Panc1 (cell line): ENCODE results near the gene LAMB3. TPM values are rescaled to one million over a fixed set of nuclear protein-coding genes. Genes with fewer than 3 reads are reported as not detected.

Experiments
- ATAC-seq: fragments of 200-7000 bp; cut with Tn5 transposase; 2 replicates; pipeline ENCODE4 v1.9.1; 2020; ENCODE audit warnings: mild to moderate bottlenecking, moderate library complexity
- BruUV-seq: library from RNA; stranded (reverse); fragments of 400-500 nt; replicated peaks from 2 replicates; lab custom pipeline; 2021; lab: Mats Ljungman, UMichigan
- CTCF ChIA-PET: fragments of 300-600 bp; sonication (Branson Sonifier 250); formaldehyde crosslinking; loops from one replicate; lab custom pipeline; 2022; ENCODE audit warnings: antibody characterized with exemption; lab: Charles Lee
- POLR2A ChIA-PET: fragments of 300-600 bp; sonication (Branson Sonifier 250); formaldehyde crosslinking; loops from one replicate; lab custom pipeline; 2022; ENCODE audit warnings: antibody characterized with exemption; lab: Charles Lee
- DNase-seq: peaks from one replicate; pipeline ENCODE4 v3.0.0-alpha.2; 2010; ENCODE audit warnings: low read depth, low spot score
- H3K27ac ChIP-seq: 2 replicates; pipeline ENCODE4 v1.5.1; 2011; ENCODE audit warnings: mild to moderate bottlenecking, low read length, inconsistent platforms
- H3K27me3 ChIP-seq: fragments of 200-500 bp; sonication (Bioruptor generic); 2 replicates; pipeline ENCODE4 v1.6.0; 2014; ENCODE audit warnings: low read length, inconsistent platforms; ENCODE audit not compliant: control insufficient read depth, insufficient read depth
- H3K36me3 ChIP-seq: fragments of 200-500 bp; sonication (Bioruptor generic); 2 replicates; pipeline ENCODE4 v1.5.1; 2014; ENCODE audit warnings: inconsistent platforms, mild to moderate bottlenecking, low read length, moderate library complexity; ENCODE audit not compliant: control insufficient read depth, insufficient read depth
- H3K4me1 ChIP-seq: 2 replicates; pipeline ENCODE4 v1.5.1; 2011; ENCODE audit warnings: inconsistent platforms, mild to moderate bottlenecking, low read length, moderate library complexity; ENCODE audit not compliant: control insufficient read depth, insufficient read depth
- H3K4me3 ChIP-seq, 2 experiments: 2 replicates each; pipeline ENCODE4 v1.5.1; 2011 to 2012; ENCODE audit warnings: low read depth in 2 of 2, low read length in 2 of 2, mild to moderate bottlenecking in 2 of 2, inconsistent platforms in 1 of 2, moderate library complexity in 1 of 2
- H3K9me3 ChIP-seq: fragments of 200-500 bp; sonication (Bioruptor generic); 2 replicates; pipeline ENCODE4 v1.5.1; 2014; ENCODE audit warnings: low read depth, mild to moderate bottlenecking, inconsistent platforms, low read length, moderate library complexity; ENCODE audit not compliant: control insufficient read depth, insufficient read depth
- POLR2AphosphoS5 ChIP-seq: IDR thresholded peaks from 2 replicates; pipeline ENCODE4 v1.6.1; 2012; ENCODE audit warnings: mild to moderate bottlenecking, low read depth, low read length, moderate library complexity
- SIN3A ChIP-seq: IDR thresholded peaks from 2 replicates; pipeline ENCODE4 v1.6.1; 2012; ENCODE audit warnings: low read depth, mild to moderate bottlenecking, low read length, moderate library complexity, borderline replicate concordance; ENCODE audit not compliant: insufficient read depth
- TCF7L2 ChIP-seq: IDR thresholded peaks from 2 replicates; pipeline ENCODE4 v1.6.1; 2011; ENCODE audit warnings: mild to moderate bottlenecking, low read depth, low read length, inconsistent platforms
- in situ Hi-C: cut with HindIII; loops from 2 replicates; pipeline ENCODE4 v1.10.0; 2016; ENCODE audit warnings: low sequenced_read_pairs, low pct_unique_long_range_greater_than_20kb
- intact Hi-C: fragments of 100-400 bp; cut with micrococcal nuclease; formaldehyde crosslinking; loops from one replicate; pipeline ENCODE4 v1.10.0; 2022; ENCODE audit not compliant: unreplicated experiment
- total RNA-seq: library from RNA; stranded (reverse); gene quantifications from one replicate; pipeline ENCODE4 v1.2.1, GENCODE V29; 2021; ENCODE audit not compliant: unreplicated experiment
- TF ChIP-seq, protein P1 (sequence below), 2 experiments: IDR thresholded peaks; 2 replicates each; pipeline ENCODE4 v1.6.1; 2011 to 2012; ENCODE audit warnings: low read depth in 2 of 2, control low read depth in 1 of 2, low read length in 1 of 2, mild to moderate bottlenecking in 1 of 2, moderate library complexity in 1 of 2; ENCODE audit not compliant: insufficient read depth in 1 of 2
- TF ChIP-seq, protein P2 (sequence below): fragments of 450-650 bp; IDR thresholded peaks from 2 replicates; pipeline ENCODE4 v1.5.1; 2017; ENCODE audit warnings: mild to moderate bottlenecking

LAMB3 gene
- total RNA-seq, 1 experiment from 2014 or later = 0.85 TPM

DNA sequence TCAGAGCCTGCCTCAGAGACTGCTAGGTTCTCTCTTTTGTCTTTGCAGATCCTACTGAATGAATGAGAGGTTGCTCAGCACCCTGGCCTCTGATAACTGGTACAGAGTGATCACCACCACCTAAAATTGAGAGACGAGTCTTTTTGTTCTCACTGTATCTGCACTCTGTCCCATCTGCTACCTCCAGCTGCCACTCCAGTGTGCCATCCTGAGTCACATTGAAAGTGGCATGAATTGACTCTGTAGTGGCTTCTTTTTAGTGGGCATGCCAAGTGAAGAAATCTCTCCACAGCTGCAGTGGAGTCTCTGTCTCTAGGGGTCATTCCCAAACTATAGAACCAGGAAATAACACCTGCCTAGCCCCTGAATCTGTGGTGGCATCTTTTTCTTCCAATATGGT is 54.0 kb downstream of the LAMB3 start:
- BruUV-seq = no TSS peak

DNA sequence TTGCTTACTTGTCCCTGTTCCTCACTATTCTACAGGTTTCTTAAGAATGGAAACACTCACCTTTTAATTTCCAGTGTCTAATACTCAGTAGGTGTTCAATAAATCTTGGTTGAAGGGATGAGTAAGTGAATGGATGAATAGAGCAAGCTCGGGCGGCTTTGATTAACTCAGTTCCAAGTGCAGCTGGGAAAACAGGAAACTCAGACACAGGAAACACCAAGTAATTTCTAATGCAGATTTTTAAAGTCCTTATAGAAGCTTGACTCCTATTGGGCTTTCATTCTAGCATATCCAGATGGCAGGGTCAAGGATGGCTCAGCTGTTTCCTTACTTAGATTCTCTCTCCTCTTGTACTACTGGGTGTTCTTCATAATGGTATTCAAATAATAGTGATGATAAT is 54.7 kb downstream of the LAMB3 start:
- no peak for TF ChIP-seq SIN3A
- TF ChIP-seq, protein P1, sequence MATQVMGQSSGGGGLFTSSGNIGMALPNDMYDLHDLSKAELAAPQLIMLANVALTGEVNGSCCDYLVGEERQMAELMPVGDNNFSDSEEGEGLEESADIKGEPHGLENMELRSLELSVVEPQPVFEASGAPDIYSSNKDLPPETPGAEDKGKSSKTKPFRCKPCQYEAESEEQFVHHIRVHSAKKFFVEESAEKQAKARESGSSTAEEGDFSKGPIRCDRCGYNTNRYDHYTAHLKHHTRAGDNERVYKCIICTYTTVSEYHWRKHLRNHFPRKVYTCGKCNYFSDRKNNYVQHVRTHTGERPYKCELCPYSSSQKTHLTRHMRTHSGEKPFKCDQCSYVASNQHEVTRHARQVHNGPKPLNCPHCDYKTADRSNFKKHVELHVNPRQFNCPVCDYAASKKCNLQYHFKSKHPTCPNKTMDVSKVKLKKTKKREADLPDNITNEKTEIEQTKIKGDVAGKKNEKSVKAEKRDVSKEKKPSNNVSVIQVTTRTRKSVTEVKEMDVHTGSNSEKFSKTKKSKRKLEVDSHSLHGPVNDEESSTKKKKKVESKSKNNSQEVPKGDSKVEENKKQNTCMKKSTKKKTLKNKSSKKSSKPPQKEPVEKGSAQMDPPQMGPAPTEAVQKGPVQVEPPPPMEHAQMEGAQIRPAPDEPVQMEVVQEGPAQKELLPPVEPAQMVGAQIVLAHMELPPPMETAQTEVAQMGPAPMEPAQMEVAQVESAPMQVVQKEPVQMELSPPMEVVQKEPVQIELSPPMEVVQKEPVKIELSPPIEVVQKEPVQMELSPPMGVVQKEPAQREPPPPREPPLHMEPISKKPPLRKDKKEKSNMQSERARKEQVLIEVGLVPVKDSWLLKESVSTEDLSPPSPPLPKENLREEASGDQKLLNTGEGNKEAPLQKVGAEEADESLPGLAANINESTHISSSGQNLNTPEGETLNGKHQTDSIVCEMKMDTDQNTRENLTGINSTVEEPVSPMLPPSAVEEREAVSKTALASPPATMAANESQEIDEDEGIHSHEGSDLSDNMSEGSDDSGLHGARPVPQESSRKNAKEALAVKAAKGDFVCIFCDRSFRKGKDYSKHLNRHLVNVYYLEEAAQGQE (IDR thresholded peaks at IDR 0.05; ENCODE audit: insufficient read depth in 1 of 2, low read depth in 2 of 2, low read length in 1 of 2) = no peak
- TF ChIP-seq POLR2AphosphoS5 = no peak
- TF ChIP-seq, protein P2, sequence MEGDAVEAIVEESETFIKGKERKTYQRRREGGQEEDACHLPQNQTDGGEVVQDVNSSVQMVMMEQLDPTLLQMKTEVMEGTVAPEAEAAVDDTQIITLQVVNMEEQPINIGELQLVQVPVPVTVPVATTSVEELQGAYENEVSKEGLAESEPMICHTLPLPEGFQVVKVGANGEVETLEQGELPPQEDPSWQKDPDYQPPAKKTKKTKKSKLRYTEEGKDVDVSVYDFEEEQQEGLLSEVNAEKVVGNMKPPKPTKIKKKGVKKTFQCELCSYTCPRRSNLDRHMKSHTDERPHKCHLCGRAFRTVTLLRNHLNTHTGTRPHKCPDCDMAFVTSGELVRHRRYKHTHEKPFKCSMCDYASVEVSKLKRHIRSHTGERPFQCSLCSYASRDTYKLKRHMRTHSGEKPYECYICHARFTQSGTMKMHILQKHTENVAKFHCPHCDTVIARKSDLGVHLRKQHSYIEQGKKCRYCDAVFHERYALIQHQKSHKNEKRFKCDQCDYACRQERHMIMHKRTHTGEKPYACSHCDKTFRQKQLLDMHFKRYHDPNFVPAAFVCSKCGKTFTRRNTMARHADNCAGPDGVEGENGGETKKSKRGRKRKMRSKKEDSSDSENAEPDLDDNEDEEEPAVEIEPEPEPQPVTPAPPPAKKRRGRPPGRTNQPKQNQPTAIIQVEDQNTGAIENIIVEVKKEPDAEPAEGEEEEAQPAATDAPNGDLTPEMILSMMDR = no peak
- no peak for TF ChIP-seq TCF7L2
- no peaks in the 10 kb centered on the region for H3K36me3 ChIP-seq
- in situ Hi-C loops = no loop called here
- ATAC-seq (no peak), DNase-seq (no peak)
- BruUV-seq = no TSS peak
- ChIA-PET CTCF (no interaction called here), POLR2A (no interaction called here)
- H3K4me3 ChIP-seq = no peak overlapping the region
- H3K9me3 ChIP-seq = no peaks in the 10 kb centered on the region
- H3K27me3 ChIP-seq = peaks cover 4% of the 10 kb centered on the region; the same call in 1 of the 2 replicates
- intact Hi-C loops = no loop called here
- no peak overlapping the region for H3K27ac ChIP-seq
- H3K4me1 ChIP-seq = no peaks in the 10 kb centered on the region

More for the DNA sequence above, 54.0 kb downstream of the LAMB3 start:
- CTCF ChIA-PET = no interaction called here
- Histone ChIP-seq H3K36me3 (no peaks in the 10 kb centered on the region), H3K4me1 (no peaks in the 10 kb centered on the region), H3K27me3 (peaks cover 4% of the 10 kb centered on the region; the same call in 1 of the 2 replicates), H3K4me3 (no peak overlapping the region), H3K27ac (no peak overlapping the region), H3K9me3 (no peaks in the 10 kb centered on the region)
- POLR2A ChIA-PET = no interaction called here
- ATAC-seq (no peak), DNase-seq (no peak)
- in situ Hi-C loops (no loop called here), intact Hi-C loops (no loop called here)
- TF ChIP-seq, protein P1 (IDR thresholded peaks at IDR 0.05; ENCODE audit: insufficient read depth in 1 of 2, low read depth in 2 of 2, low read length in 1 of 2) = no peak
- no peak for TF ChIP-seq POLR2AphosphoS5
- TF ChIP-seq TCF7L2 = no peak
- no peak for TF ChIP-seq SIN3A
- TF ChIP-seq, protein P2 = no peak
